GM18517 (cell line): ENCODE measurements around the gene KRTAP4-6.
"Not testable (repeated sequence)": the region's sequence is repeated elsewhere in the genome, so short reads cannot be mapped to it uniquely, and the experiment has no call there.

Experiments
- ATAC-seq: cut with Tn5 transposase; IDR thresholded peaks from one replicate; pipeline ENCODE4 v1.9.1; 2021; ENCODE audit warnings: mild to moderate bottlenecking, moderate library complexity; ENCODE audit not compliant: unreplicated experiment

KRTAP4-6 gene

GRCh38 chr17:41140360-41141131, at the start of gene KRTAP4-6:
Gene KRTAP4-6 (minus strand): TSS chr17:41140544. CDS start chr17:41140487, 57 bp downstream.
- ATAC-seq, result no peak

DNA sequence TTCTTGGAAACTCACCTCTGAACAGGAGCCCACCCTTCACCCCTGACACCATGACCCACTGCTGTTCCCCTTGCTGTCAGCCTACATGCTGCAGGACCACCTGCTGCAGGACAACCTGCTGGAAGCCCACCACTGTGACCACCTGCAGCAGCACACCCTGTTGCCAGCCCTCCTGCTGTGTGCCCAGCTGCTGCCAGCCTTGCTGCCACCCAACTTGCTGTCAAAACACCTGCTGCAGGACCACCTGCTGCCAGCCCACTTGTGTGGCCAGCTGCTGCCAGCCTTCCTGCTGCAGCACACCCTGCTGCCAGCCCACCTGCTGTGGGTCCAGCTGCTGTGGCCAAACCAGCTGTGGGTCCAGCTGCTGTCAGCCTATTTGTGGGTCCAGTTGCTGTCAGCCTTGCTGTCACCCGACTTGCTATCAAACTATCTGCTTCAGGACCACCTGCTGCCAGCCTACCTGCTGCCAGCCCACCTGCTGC, 49.5 kb upstream of the KRTAP4-6 start, which contains the start of gene KRTAP9-1:
KRTAP9-1 (plus strand) TSS at position 51 of the 482 bp plus-strand sequence; CDS start at position 51, 0 bp downstream.
- not testable (repeated sequence) for ATAC-seq

DNA sequence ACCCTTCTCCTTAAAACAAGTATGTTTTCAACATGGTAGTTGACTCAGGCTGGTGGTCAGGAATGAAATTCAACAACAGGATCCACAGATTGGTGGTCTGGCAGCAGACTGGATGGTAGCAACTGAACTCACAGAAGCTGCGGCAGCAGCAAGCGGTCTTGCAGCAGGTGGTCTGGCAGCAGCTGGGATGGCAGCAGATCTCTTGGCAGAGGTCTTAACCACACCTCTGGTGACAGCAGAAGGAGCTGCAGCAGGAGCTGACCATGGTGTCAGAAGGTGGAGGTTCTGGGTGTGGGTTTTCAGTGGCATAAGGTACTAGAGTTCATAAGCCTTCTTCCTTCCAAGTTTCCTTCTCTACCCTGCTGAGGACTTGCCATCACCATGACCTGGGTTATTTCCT, 46.5 kb upstream of the KRTAP4-6 start:
- ATAC-seq, result no peak

GRCh38 chr17:41185001-41185400, 44.7 kb upstream of the KRTAP4-6 start:
- ATAC-seq, result no peak

DNA sequence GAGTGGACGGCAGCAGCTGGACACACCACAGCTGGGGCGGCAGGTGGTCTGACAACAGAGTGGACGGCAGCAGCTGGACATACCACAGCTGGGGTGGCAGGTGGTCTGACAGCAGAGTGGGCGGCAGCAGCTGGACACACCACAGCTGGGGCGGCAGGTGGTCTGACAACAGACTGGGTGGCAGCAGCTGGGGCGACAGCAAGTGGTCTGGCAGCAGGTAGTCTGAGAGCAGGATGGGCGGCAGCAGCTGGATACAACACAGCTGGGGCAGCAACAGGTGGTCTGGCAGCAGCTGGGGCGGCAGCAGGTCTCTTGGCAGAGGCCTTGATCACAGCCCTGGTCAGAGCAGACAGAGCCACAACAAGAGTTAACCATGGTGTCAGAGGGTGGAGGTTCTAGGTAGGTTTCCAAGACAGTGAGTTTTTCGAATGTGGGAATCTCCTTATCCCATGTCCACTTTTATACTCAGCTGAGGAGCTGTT, 44.2 kb upstream of the KRTAP4-6 start, which contains the start of gene KRTAP4-1:
KRTAP4-1 (minus strand) TSS at position 432 of the 482 bp plus-strand sequence; CDS start at position 375, 57 bp downstream.
- no peak for ATAC-seq

DNA sequence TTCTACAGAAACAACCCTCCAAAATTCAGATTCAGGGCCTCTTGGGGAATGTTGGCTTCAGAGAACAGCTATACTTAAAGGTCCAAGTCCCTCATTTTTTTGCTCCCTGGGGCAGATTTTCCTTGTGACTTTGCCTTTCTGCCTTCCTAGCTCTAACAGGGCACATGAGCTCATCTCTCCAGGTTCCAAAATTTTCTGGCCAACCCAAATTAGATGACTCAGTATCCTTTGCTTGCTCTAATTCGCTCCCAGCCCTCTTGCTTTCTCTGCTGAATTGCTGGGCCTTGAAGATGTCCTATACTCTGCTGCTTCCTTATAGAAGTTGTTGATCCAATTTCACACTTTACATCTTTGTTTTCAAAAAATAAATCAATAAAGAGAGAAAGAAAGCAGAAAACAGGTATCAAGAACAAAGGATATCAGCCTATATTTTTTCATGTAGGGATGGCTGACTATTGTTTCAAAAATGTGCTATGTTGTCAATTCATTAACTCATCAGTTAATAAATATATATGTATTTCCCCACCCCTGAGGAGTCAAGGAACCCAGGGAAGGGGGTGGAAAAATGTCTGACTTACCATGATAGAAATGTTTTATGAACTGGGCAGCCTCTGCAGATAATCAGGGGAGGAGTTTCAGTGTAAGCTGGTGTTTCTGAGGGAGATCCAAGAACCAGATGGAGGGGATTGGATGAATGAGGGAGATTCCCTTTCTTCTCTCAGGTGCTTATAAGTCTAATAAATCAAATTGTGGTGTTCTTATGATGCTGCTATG, 38.7 kb upstream of the KRTAP4-6 start:
- ATAC-seq, result no peak

DNA sequence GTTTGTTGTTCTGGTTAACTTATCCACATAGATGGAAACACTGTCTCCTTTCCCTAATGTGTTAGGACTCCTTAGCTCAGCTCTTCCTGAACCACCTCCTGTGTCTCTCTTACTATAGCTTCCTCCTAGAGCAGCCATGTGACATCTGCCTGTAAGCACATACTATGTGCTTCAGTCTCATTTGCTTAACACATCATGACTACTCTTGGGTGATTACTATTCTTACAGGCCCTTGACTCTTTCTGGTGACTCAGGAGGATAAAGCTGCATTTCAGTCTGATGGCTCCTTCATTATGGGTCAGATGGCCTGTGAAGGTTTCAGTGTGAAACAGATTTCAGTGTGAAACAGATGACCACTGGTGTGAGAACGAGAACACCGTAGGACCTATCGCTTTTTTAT, 38.0 kb upstream of the KRTAP4-6 start:
- ATAC-seq, result no peak

DNA sequence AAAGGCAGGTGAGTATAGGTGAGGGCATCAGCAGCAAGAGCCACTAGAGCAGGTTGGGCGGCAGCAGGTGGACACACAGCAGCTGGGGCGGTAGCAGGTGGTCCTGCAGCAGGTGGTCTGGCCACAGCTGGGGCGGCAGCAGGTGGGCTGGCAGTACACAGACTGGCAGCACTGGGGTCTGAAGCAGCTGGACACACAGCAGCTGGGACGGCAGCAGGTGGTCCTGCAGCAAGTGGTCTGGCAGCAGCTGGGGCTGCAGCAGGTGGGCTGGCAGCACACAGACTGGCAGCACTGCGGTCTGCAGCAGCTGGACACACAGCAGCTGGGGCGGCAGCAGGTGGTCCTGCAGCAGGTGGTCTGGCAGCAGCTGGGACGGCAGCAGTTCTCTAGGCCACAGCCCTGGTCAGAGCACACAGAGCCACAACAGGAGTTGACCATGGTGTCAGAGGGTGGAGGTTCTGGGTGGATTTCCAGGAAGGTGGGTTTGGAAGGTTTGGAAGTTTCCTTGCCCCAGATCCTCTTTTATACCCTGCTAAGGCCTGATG, 37.5 kb upstream of the KRTAP4-6 start, which contains the start of gene KRTAP4-2:
KRTAP4-2 (minus strand) TSS at position 495 of the 545 bp plus-strand sequence; CDS start at position 438, 57 bp downstream.
- ATAC-seq, result no peak

GRCh38 chr17:41176744-41177387, 36.5 kb upstream of the KRTAP4-6 start:
- ATAC-seq, result no peak

DNA sequence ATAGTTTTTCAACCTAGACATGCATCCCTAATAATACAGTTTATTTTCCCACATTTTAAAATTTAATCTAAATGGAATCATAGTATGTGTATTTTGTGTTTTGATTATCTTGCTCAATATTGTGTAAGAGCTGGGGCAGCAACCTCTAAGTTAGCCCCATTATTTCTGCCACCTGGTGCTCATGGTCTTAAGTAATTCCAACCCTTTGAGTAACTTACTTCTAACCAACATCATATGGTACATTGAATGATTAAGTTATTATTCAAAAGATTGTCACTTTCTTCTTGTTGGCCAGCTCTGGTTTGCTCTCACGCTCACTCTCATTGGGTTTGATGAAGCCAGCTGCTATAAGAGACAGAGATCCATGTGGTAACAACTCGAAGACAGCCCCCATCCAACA, 31.5 kb upstream of the KRTAP4-6 start:
- ATAC-seq, result no peak

DNA sequence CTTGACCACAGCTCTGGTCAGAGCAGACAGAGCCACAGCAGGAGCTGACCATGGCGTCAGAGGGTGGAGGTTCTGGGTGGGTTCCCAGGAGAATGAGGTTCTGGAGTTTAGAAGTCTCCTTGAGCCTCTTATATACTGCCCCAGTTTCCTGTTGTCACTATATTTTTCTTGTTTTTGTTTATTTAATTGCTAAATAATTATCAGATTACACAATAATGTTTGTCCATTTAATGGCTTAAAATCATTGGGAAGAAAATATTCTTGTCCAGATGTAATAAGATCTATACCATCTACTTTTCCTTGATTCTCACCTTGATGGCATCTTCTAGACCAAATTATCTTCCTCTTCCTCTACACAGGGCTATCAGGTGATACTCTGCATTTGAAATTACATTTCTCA, 27.8 kb upstream of the KRTAP4-6 start, which contains the start of gene KRTAP4-3:
KRTAP4-3 (minus strand) TSS at position 101 of the 400 bp plus-strand sequence; CDS start at position 52, 49 bp downstream.
- no peak for ATAC-seq

- no peak for ATAC-seq
These were observed 27.2 kb upstream of the KRTAP4-6 start for GRCh38 chr17:41167561-41167960.

DNA sequence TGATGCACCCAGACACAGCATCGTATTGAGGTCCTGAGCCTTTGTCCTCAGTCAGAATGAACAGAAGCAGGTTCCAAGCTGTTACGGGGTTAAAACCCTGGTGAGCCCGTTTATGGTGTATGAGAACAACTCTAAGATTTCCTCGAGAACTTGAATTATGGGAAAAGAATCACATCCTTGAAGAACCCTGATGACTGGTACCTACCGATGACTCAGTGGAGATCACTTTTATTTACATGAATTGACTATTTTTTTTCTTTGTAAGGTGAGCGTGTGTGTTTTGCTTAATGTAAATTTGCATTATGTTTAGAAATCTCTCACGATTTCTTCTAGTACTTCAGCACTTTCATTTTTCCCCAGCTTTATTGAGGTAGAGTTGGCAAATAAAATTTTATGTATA, 23.5 kb upstream of the KRTAP4-6 start:
- ATAC-seq, result no peak

GRCh38 chr17:41160648-41161047, 20.3 kb upstream of the KRTAP4-6 start, which contains the start of gene KRTAP4-4:
Gene KRTAP4-4 (minus strand): TSS chr17:41160748. CDS start chr17:41160691, 57 bp downstream.
- no peak for ATAC-seq

- not testable (repeated sequence) for ATAC-seq
These were observed 19.8 kb upstream of the KRTAP4-6 start for GRCh38 chr17:41160190-41160589.

DNA sequence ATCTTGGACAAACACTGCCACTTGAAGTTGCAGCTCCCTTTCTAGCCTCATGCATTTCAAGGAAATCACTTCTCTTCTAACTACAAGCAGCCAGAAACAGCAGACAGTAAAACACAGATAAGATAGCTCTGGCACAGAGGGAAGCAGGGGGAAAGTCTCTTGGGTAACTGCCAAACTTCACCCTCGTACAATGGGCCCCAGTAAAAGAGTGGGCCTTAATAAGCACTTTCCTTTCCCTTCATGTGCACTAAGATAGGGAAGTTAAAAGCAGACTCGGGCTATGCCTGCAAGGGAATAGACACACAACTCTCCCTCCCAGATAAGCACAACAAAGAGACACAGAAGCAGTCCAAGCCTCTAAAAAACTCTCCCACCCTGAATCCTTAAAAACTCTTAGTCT, 13.5 kb upstream of the KRTAP4-6 start:
- no peak for ATAC-seq

- ATAC-seq, result no peak
These were observed 11.2 kb upstream of the KRTAP4-6 start for GRCh38 chr17:41151525-41151924.

DNA sequence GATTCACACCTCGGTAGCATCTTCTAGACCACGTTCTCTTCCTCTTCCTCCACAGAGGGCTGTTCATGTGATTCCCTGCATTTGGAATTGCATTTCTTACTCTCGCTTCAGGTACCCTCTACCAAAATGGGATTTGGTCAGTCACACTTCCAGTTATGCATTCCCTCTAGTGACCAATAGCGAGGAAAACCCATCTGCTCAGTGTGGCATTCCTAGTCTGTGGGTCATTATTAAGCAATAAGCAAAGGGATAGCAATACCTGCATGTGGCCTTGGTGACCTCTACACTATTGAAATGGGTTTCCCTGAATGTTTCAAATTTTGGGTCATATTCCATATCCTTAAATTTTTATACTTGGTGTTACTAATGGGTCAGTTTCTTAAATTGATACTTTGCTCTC, 9.7 kb upstream of the KRTAP4-6 start:
- ATAC-seq, result no peak

DNA sequence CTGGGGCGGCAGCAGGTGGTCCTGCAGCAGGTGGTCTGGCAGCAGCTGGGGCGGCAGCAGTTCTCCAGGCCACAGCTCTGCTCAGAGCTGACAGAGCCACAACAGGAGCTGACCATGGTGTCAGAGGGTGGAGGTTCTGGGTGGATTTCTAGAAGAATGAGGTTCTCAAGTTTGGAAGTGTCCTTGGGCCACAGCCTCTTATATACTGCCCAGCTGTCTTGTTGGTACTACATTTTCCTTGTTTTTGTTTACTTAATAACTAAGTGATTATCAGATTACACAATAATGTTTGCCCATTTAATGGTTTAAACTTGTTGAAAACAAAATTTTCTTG, 9.3 kb upstream of the KRTAP4-6 start, which contains the start of gene KRTAP4-5:
KRTAP4-5 (minus strand) TSS at position 174 of the 334 bp plus-strand sequence; CDS start at position 116, 58 bp downstream.
- no peak for ATAC-seq

- ATAC-seq, result not testable (repeated sequence)
These were observed 8.8 kb upstream of the KRTAP4-6 start for GRCh38 chr17:41148971-41149651.
